GM19397 (cell line): Measurements from ENCODE around the gene LIMK2.
"Not testable (repeated sequence)": the region's sequence is repeated elsewhere in the genome, so short reads cannot be mapped to it uniquely, and the experiment has no call there.

Experiments
- ATAC-seq: cut with Tn5 transposase; IDR thresholded peaks from one replicate; pipeline ENCODE4 v1.9.1; 2021; ENCODE audit warnings: mild to moderate bottlenecking, moderate library complexity; ENCODE audit not compliant: unreplicated experiment

The LIMK2 gene

GRCh38 chr22:31210556-31211421, 1.3 kb upstream of the LIMK2 start:
- no peak for ATAC-seq

GRCh38 chr22:31211482-31211861, 626 bp upstream of the LIMK2 start:
- ATAC-seq, result no peak

- ATAC-seq, result no peak
Observed at GRCh38 chr22:31212783-31213629, 908 bp downstream of the LIMK2 start.

- no peak for ATAC-seq
Observed at GRCh38 chr22:31215018-31215535, 3.0 kb downstream of the LIMK2 start.

GRCh38 chr22:31218565-31219262, 6.6 kb downstream of the LIMK2 start:
- ATAC-seq, result no peak

- ATAC-seq, result no peak
Observed at GRCh38 chr22:31221084-31221483, 9.0 kb downstream of the LIMK2 start.

GRCh38 chr22:31222736-31223135, 10.6 kb downstream of the LIMK2 start:
- no peak for ATAC-seq

- ATAC-seq, result no peak
Observed at GRCh38 chr22:31223786-31224191, 11.7 kb downstream of the LIMK2 start.

- not testable (repeated sequence) for ATAC-seq
Observed at GRCh38 chr22:31224691-31225090, 12.6 kb downstream of the LIMK2 start.

- ATAC-seq, result no peak
Observed at GRCh38 chr22:31227186-31227585, 15.1 kb downstream of the LIMK2 start.

GRCh38 chr22:31229402-31230079, 17.4 kb downstream of the LIMK2 start:
- no peak for ATAC-seq

GRCh38 chr22:31230155-31230870, 18.2 kb downstream of the LIMK2 start:
- ATAC-seq, result no peak

GRCh38 chr22:31230871-31231621, 18.9 kb downstream of the LIMK2 start:
- ATAC-seq, result no peak

GRCh38 chr22:31233001-31233400, 20.9 kb downstream of the LIMK2 start:
- no peak for ATAC-seq

- no peak for ATAC-seq
Observed at GRCh38 chr22:31235081-31235480, 23.0 kb downstream of the LIMK2 start.

- not testable (repeated sequence) for ATAC-seq
Observed at GRCh38 chr22:31236044-31236443, 23.9 kb downstream of the LIMK2 start.

GRCh38 chr22:31238057-31238456, 26.0 kb downstream of the LIMK2 start:
- ATAC-seq, result no peak

- no peak for ATAC-seq
Observed at GRCh38 chr22:31239771-31240370, 27.8 kb downstream of the LIMK2 start.

- ATAC-seq, result no peak
Observed at GRCh38 chr22:31241200-31241599, 29.1 kb downstream of the LIMK2 start.
